Brain pericyte (primary cell): ENCODE results near the gene GAL3ST3.

Experiments used
- DNase-seq: peaks from one replicate; pipeline ENCODE4 v3.0.0-alpha.2; 2012; ENCODE audit warnings: low read depth, low spot score

GAL3ST3 gene

GRCh38 chr11:66069715-66070603, 21.0 kb upstream of the GAL3ST3 start, which contains the start of gene PACS1:
PACS1 (plus strand) TSS chr11:66070272; CDS start chr11:66070487, 215 bp downstream.
- DNase-seq: no peak

GRCh38 chr11:66068923-66069714, 20.2 kb upstream of the GAL3ST3 start:
- no peak for DNase-seq

- DNase-seq: no peak
Observed at GRCh38 chr11:66068154-66068821, 19.3 kb upstream of the GAL3ST3 start.

GRCh38 chr11:66067640-66068039, 18.7 kb upstream of the GAL3ST3 start:
- DNase-seq: no peak

GRCh38 chr11:66066751-66067150, 17.8 kb upstream of the GAL3ST3 start:
- DNase-seq: no peak

- DNase-seq: no peak
Observed at GRCh38 chr11:66064571-66064970, 15.6 kb upstream of the GAL3ST3 start.

GRCh38 chr11:66063900-66064299, 14.9 kb upstream of the GAL3ST3 start:
- no peak for DNase-seq

GRCh38 chr11:66062408-66062807, 13.4 kb upstream of the GAL3ST3 start:
- DNase-seq: no peak

GRCh38 chr11:66061268-66061667, 12.3 kb upstream of the GAL3ST3 start:
- DNase-seq: no peak

GRCh38 chr11:66059966-66060680, 11.2 kb upstream of the GAL3ST3 start:
- DNase-seq: no peak

GRCh38 chr11:66056501-66056900, 7.5 kb upstream of the GAL3ST3 start:
- DNase-seq: no peak

GRCh38 chr11:66055021-66055420, 6.1 kb upstream of the GAL3ST3 start:
- no peak for DNase-seq

GRCh38 chr11:66052664-66052982, 3.7 kb upstream of the GAL3ST3 start:
- no peak for DNase-seq

GRCh38 chr11:66051766-66052663, 3.1 kb upstream of the GAL3ST3 start, which contains the start of gene SF3B2:
SF3B2 (plus strand) TSS chr11:66052364; CDS start chr11:66052385, 21 bp downstream.
- peak; percentile 95 for DNase-seq

GRCh38 chr11:66051371-66051765, 2.4 kb upstream of the GAL3ST3 start:
- DNase-seq: no peak

GRCh38 chr11:66050581-66051231, 1.7 kb upstream of the GAL3ST3 start:
- no peak for DNase-seq

- DNase-seq: no peak
Observed at GRCh38 chr11:66047541-66048365, 1.2 kb downstream of the GAL3ST3 start.

GRCh38 chr11:66046901-66047300, 2.1 kb downstream of the GAL3ST3 start:
- DNase-seq: no peak

- DNase-seq: no peak
Observed at GRCh38 chr11:66045177-66045639, 3.8 kb downstream of the GAL3ST3 start.
